Astrocyte (in vitro differentiated cells and primary cell): Measurements from ENCODE around the gene ZNF33A.

ENCODE experiments used
- EZH2 ChIP-seq: IDR thresholded peaks from 2 replicates; pipeline ENCODE4 v1.6.1; 2012; ENCODE audit warnings: mild to moderate bottlenecking, low read length, inconsistent platforms; ENCODE audit not compliant: insufficient read depth
- TF ChIP-seq, protein P1 (sequence below): IDR thresholded peaks from 2 replicates; pipeline ENCODE4 v1.5.1; 2011; ENCODE audit warnings: low read depth, mild to moderate bottlenecking, inconsistent platforms, low read length, moderate library complexity; ENCODE audit not compliant: insufficient read depth

DNA sequence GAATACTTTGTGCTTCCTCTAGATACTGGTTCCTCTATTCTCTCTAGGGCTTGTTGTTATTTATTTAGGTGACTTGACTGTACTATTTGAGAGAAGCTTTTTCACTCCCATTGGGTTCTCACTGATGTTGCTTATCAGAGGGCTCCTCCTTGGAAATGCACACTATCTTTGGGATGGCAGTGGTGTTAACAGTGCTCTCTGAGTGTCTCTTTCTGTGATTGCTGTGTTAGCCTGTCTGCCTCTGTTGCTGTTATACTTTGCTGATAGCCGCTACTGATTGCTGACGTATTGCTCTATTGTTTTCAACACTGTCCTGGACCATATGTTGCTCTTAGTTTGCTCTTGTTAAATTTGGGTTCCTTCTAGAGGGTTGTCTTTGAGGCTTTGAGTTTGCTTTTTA is 34.7 kb downstream of the ZNF33A start:
- TF ChIP-seq, protein P1, sequence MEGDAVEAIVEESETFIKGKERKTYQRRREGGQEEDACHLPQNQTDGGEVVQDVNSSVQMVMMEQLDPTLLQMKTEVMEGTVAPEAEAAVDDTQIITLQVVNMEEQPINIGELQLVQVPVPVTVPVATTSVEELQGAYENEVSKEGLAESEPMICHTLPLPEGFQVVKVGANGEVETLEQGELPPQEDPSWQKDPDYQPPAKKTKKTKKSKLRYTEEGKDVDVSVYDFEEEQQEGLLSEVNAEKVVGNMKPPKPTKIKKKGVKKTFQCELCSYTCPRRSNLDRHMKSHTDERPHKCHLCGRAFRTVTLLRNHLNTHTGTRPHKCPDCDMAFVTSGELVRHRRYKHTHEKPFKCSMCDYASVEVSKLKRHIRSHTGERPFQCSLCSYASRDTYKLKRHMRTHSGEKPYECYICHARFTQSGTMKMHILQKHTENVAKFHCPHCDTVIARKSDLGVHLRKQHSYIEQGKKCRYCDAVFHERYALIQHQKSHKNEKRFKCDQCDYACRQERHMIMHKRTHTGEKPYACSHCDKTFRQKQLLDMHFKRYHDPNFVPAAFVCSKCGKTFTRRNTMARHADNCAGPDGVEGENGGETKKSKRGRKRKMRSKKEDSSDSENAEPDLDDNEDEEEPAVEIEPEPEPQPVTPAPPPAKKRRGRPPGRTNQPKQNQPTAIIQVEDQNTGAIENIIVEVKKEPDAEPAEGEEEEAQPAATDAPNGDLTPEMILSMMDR: no peak
- no peak for TF ChIP-seq EZH2
